DMS 273 treated with DMSO at 0.1 percent for 48 hours (cell line): ENCODE data around the gene MTHFR.

Experiments used
- DNase-seq: peaks from one replicate; lab custom pipeline; 2025; lab: John Stamatoyannopoulos, UW

The MTHFR gene

GRCh38 chr1:11781297-11781696 is 24.5 kb downstream of the MTHFR start:
- DNase-seq = no peak

- DNase-seq = no peak
Measured at GRCh38 chr1:11780380-11781147, 25.2 kb downstream of the MTHFR start.

GRCh38 chr1:11779715-11780379 is 25.9 kb downstream of the MTHFR start:
- no peak for DNase-seq

GRCh38 chr1:11778844-11779623 is 26.7 kb downstream of the MTHFR start:
- no peak for DNase-seq

- DNase-seq = no peak
Measured at GRCh38 chr1:11778336-11778735, 27.4 kb downstream of the MTHFR start.

GRCh38 chr1:11777658-11778322 is 28.0 kb downstream of the MTHFR start:
- no peak for DNase-seq

GRCh38 chr1:11774753-11775152 is 31.0 kb downstream of the MTHFR start:
- DNase-seq = no peak

GRCh38 chr1:11772458-11772857 is 33.3 kb downstream of the MTHFR start:
- DNase-seq = no peak

GRCh38 chr1:11771481-11772043 is 34.2 kb downstream of the MTHFR start:
- no peak for DNase-seq

GRCh38 chr1:11770011-11770410 is 35.8 kb downstream of the MTHFR start:
- DNase-seq = no peak

- no peak for DNase-seq
Measured at GRCh38 chr1:11769274-11769673, 36.5 kb downstream of the MTHFR start.

GRCh38 chr1:11768821-11769220 is 36.9 kb downstream of the MTHFR start:
- DNase-seq = no peak

- DNase-seq = no peak
Measured at GRCh38 chr1:11767922-11768704, 37.7 kb downstream of the MTHFR start.

GRCh38 chr1:11766429-11766776 is 39.4 kb downstream of the MTHFR start:
- no peak for DNase-seq

GRCh38 chr1:11765661-11766428 is 39.9 kb downstream of the MTHFR start:
- no peak for DNase-seq

GRCh38 chr1:11764519-11764918 is 41.2 kb downstream of the MTHFR start:
- no peak for DNase-seq

- DNase-seq = no peak
Measured at GRCh38 chr1:11764115-11764514, 41.6 kb downstream of the MTHFR start.

- DNase-seq = no peak
Measured at GRCh38 chr1:11761988-11762406, 43.8 kb downstream of the MTHFR start, which contains the start of gene C1orf167. Gene C1orf167 (plus strand): TSS chr1:11762193. CDS start chr1:11764401, 2,208 bp downstream.

GRCh38 chr1:11761285-11761684 is 44.5 kb downstream of the MTHFR start:
- DNase-seq = no peak

- DNase-seq = no peak
Measured at GRCh38 chr1:11759791-11760190, 46.0 kb downstream of the MTHFR start.
